GM21737 (cell line): Measurements from ENCODE around the gene SPTAN1.
A peak's percentile ranks its signal among the peaks of the same experiment; 100 is the strongest.
"Not testable (repeated sequence)": the region's sequence is repeated elsewhere in the genome, so short reads cannot be mapped to it uniquely, and the experiment has no call there.

ENCODE experiments used
- ATAC-seq: cut with Tn5 transposase; IDR thresholded peaks from one replicate; pipeline ENCODE4 v1.9.1; 2021; ENCODE audit warnings: mild to moderate bottlenecking, moderate library complexity; ENCODE audit not compliant: unreplicated experiment

Gene SPTAN1

GRCh38 chr9:128552744-128553440 lies 505 bp downstream of the SPTAN1 start:
- ATAC-seq = peak; percentile 34

GRCh38 chr9:128553728-128554127 lies 1.3 kb downstream of the SPTAN1 start:
- ATAC-seq = no peak

- no peak for ATAC-seq
Observed at GRCh38 chr9:128554155-128554862, 1.9 kb downstream of the SPTAN1 start.

GRCh38 chr9:128555180-128555721 lies 2.9 kb downstream of the SPTAN1 start:
- ATAC-seq = no peak

- ATAC-seq = no peak
Observed at GRCh38 chr9:128556276-128556675, 3.9 kb downstream of the SPTAN1 start.

- ATAC-seq = no peak
Observed at GRCh38 chr9:128556926-128557634, 4.7 kb downstream of the SPTAN1 start.

GRCh38 chr9:128558431-128559310 lies 6.3 kb downstream of the SPTAN1 start:
- ATAC-seq = peak; percentile 53

GRCh38 chr9:128565578-128565977 lies 13.2 kb downstream of the SPTAN1 start:
- no peak for ATAC-seq

- ATAC-seq = no peak
Observed at GRCh38 chr9:128568470-128569078, 16.2 kb downstream of the SPTAN1 start.

- ATAC-seq = no peak
Observed at GRCh38 chr9:128575469-128575868, 23.1 kb downstream of the SPTAN1 start.

GRCh38 chr9:128575916-128576315 lies 23.5 kb downstream of the SPTAN1 start:
- no peak for ATAC-seq

- ATAC-seq = no peak
Observed at GRCh38 chr9:128577206-128577605, 24.8 kb downstream of the SPTAN1 start.

- no peak for ATAC-seq
Observed at GRCh38 chr9:128579194-128579593, 26.8 kb downstream of the SPTAN1 start.

GRCh38 chr9:128580731-128581130 lies 28.3 kb downstream of the SPTAN1 start:
- ATAC-seq = no peak

GRCh38 chr9:128585155-128585554 lies 32.8 kb downstream of the SPTAN1 start:
- ATAC-seq = not testable (repeated sequence)

- ATAC-seq = not testable (repeated sequence)
Observed at GRCh38 chr9:128586934-128587333, 34.5 kb downstream of the SPTAN1 start.

GRCh38 chr9:128587453-128587852 lies 35.1 kb downstream of the SPTAN1 start:
- no peak for ATAC-seq

- ATAC-seq = no peak
Observed at GRCh38 chr9:128588581-128589233, 36.3 kb downstream of the SPTAN1 start.

- no peak for ATAC-seq
Observed at GRCh38 chr9:128593039-128593438, 40.7 kb downstream of the SPTAN1 start.

GRCh38 chr9:128593856-128594255 lies 41.5 kb downstream of the SPTAN1 start:
- no peak for ATAC-seq
